ENCODE data around the gene RAB3GAP2. TPM values are rescaled to one million over a fixed set of nuclear protein-coding genes. Genes with fewer than 3 reads are reported as not detected.
A peak's percentile ranks its signal among the peaks of the same experiment; 100 is the strongest.
"Not testable (repeated sequence)": the region's sequence is repeated elsewhere in the genome, so short reads cannot be mapped to it uniquely, and the experiment has no call there.

The RAB3GAP2 gene
- polyA plus RNA-seq, 6 donors from 2014 or later: 21.3 to 39.5 (median 24.6) TPM

DNA sequence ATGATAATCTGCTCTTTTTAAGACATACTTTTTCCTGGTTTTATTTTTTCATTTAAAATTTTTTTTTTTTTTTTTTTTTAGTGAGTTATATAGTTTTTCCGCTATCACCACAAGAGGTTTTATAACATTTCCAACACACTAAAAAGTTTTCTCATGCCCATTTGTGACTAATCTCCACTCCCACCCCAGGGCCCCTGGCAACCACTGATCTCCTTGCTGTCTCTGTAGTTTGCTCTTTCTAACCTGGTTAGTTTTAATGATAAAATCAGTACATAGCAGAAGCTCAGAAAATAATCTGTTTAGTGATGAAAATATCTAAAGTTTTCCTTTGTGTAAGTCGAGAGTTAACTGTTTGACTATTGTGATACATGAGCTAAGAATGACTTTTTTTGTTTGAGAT, 136.5 kb downstream of the RAB3GAP2 start:
- Mint-ChIP-seq H3K27ac (peak overlapping the region in 1 of 6 donors; percentile 63), H3K27me3 (no peaks in the 10 kb centered on the region), H3K4me3 (no peak overlapping the region), H3K4me1 (peaks cover 0 to 3% (median 0%) of the 10 kb centered on the region in 3 donors), H3K9me3 (no peaks in the 10 kb centered on the region), H3K36me3 (peaks cover 20 to 37% of the 10 kb centered on the region in 2 donors)
- ATAC-seq (ENCODE audit: low read depth in 2 of 2): no peak
- DNase-seq: no peak

- ATAC-seq (ENCODE audit: low read depth in 2 of 2) (no peak), DNase-seq (no peak)
- H3K27ac Mint-ChIP-seq: peak overlapping the region in 1 of 6 donors; percentile 21
- peaks cover 0 to 8% (median 5%) of the 10 kb centered on the region in 7 donors for H3K9me3 Mint-ChIP-seq
- H3K27me3 Mint-ChIP-seq: no peaks in the 10 kb centered on the region
- peaks cover 0 to 1% (median 0%) of the 10 kb centered on the region in 3 donors for H3K4me1 Mint-ChIP-seq
- no peak overlapping the region for H3K4me3 Mint-ChIP-seq
- H3K36me3 Mint-ChIP-seq: peaks cover 38 to 39% of the 10 kb centered on the region in 2 donors
These were observed 142.6 kb downstream of the RAB3GAP2 start for GRCh38 chr1:220129479-220130210.

- H3K4me1 Mint-ChIP-seq: peaks cover 0 to 7% (median 0%) of the 10 kb centered on the region in 3 donors
- H3K9me3 Mint-ChIP-seq: peaks cover 0 to 8% (median 5%) of the 10 kb centered on the region in 7 donors
- ATAC-seq (ENCODE audit: low read depth in 2 of 2): no peak
- no peak for DNase-seq
- no peak overlapping the region for H3K27ac Mint-ChIP-seq
- peaks cover 26 to 28% of the 10 kb centered on the region in 2 donors for H3K36me3 Mint-ChIP-seq
- H3K4me3 Mint-ChIP-seq: no peak overlapping the region
- H3K27me3 Mint-ChIP-seq: no peaks in the 10 kb centered on the region
These were observed 145.2 kb downstream of the RAB3GAP2 start for GRCh38 chr1:220127076-220127475.

- no peak for DNase-seq
- Mint-ChIP-seq H3K27ac (peak overlapping the region in 3 of 6 donors; percentile 0 to 36 (median 28)), H3K4me1 (peaks cover 0 to 7% (median 0%) of the 10 kb centered on the region in 3 donors), H3K9me3 (peaks cover 0 to 4% (median 3%) of the 10 kb centered on the region in 7 donors), H3K27me3 (no peaks in the 10 kb centered on the region), H3K4me3 (no peak overlapping the region), H3K36me3 (peaks cover 14 to 16% of the 10 kb centered on the region in 2 donors)
- no peak for ATAC-seq (ENCODE audit: low read depth in 2 of 2)
These were observed 147.7 kb downstream of the RAB3GAP2 start for GRCh38 chr1:220124542-220124941.

DNA sequence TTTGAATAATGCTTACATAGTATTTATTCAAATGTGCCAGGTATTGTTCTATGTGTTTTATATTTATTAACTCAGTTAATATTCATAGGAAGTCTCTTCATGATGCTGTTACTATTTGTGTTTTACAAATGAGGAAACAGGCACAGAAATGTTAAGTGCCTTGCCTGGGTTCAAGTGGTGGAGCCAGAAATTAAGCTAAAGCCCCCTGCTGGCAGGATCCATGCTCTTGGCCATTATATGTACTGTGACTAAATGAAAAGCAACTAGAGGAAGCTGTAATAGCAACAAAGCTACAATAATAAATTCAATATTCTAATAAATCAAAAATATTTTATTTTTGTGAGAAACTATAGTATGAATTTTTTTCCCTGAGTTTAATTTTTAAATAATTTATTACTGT, 148.4 kb downstream of the RAB3GAP2 start:
- ATAC-seq (ENCODE audit: low read depth in 2 of 2): no peak
- no peak overlapping the region for H3K4me3 Mint-ChIP-seq
- H3K36me3 Mint-ChIP-seq: peaks cover 8 to 9% of the 10 kb centered on the region in 2 donors
- H3K27me3 Mint-ChIP-seq: no peaks in the 10 kb centered on the region
- DNase-seq: no peak
- peak overlapping the region in 1 of 6 donors; percentile 36 for H3K27ac Mint-ChIP-seq
- H3K9me3 Mint-ChIP-seq: no peaks in the 10 kb centered on the region
- peaks cover 0 to 7% (median 0%) of the 10 kb centered on the region in 3 donors for H3K4me1 Mint-ChIP-seq

- Mint-ChIP-seq H3K9me3 (no peaks in the 10 kb centered on the region), H3K36me3 (peaks cover 5 to 8% of the 10 kb centered on the region in 2 donors), H3K27ac (no peak overlapping the region), H3K27me3 (no peaks in the 10 kb centered on the region), H3K4me3 (no peak overlapping the region), H3K4me1 (peaks cover 0 to 7% (median 0%) of the 10 kb centered on the region in 3 donors)
- DNase-seq (no peak), ATAC-seq (ENCODE audit: low read depth in 2 of 2) (no peak)
These were observed 149.2 kb downstream of the RAB3GAP2 start for GRCh38 chr1:220123066-220123465.

DNA sequence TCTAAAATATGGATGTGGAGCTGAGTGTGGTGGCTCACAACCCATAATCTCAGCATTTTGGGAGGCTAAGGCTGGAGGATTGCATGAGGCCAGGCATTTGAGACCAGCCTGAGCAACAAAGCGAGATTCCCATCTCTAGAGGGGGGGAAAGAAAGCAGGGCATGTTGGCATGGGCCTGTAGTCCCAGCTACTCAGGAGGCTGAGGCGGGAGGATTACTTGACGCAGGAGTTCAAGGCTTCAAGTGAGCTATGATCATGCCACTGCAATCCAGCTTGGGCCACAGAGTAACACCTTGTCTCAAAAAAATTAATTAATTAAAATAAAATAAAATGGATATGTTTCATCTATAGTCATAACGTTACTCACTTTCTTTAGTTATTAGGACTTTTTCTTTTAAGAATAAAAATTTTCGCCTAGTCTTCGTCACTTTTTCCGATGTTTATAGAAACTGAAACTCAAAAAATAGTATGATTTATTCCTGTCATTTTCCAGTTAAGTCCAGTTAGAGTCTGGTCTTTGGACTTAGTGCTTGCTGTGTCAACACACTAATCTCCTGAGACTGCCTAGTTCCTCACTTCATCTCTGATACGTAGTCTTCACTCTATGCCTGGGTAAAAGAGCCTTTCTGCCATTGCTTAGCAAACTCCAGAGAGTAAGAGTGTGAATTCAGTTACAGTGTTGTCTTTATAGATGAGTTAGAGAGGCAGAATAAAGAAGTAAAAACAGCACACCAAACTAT, 150.3 kb downstream of the RAB3GAP2 start:
- H3K9me3 Mint-ChIP-seq: no peaks in the 10 kb centered on the region
- peaks cover under 1 to 2% of the 10 kb centered on the region in 2 donors for H3K36me3 Mint-ChIP-seq
- no peaks in the 10 kb centered on the region for H3K27me3 Mint-ChIP-seq
- ATAC-seq (ENCODE audit: low read depth in 2 of 2) (no peak), DNase-seq (no peak)
- no peak overlapping the region for H3K4me3 Mint-ChIP-seq
- peaks cover 0 to 7% (median 0%) of the 10 kb centered on the region in 3 donors for H3K4me1 Mint-ChIP-seq
- H3K27ac Mint-ChIP-seq: peak overlapping the region in 3 of 6 donors; percentile 40 to 60 (median 43)

DNA sequence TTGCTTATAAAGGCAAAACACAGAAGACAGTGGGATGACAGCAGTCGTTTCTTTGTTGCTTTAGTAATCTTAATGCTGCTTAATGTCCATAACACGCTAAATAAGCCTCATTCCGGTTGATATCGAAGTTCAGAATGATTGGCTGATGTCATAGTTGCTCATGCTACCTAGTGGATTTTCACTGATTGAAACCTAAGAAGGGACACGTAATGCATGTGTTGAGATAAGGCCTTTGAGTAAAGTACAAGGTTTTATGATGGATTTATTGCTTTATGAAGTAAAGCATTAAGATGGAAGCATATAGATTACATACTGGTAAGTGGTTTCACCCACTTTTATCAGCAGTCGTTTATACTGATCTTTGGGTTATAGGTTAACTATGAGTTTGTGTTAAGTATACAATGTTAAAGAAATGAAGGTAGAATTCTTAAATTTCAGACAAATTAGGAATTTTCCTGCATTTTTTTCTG, 153.2 kb downstream of the RAB3GAP2 start:
- Mint-ChIP-seq H3K27me3 (no peaks in the 10 kb centered on the region), H3K4me3 (no peak overlapping the region), H3K9me3 (no peaks in the 10 kb centered on the region), H3K27ac (no peak overlapping the region), H3K4me1 (peaks cover 0 to under 1% (median 0%) of the 10 kb centered on the region in 3 donors), H3K36me3 (peaks cover 0 to 7% of the 10 kb centered on the region in 2 donors)
- no peak for DNase-seq
- ATAC-seq (ENCODE audit: low read depth in 2 of 2): no peak

- peak; percentile 54 to 71 for ATAC-seq (ENCODE audit: low read depth in 2 of 2)
- Mint-ChIP-seq H3K27ac (peak overlapping the region in 1 of 6 donors; percentile 67), H3K4me1 (peaks cover 0 to 4% (median 4%) of the 10 kb centered on the region in 3 donors), H3K4me3 (peak overlapping the region in 1 of 8 donors; percentile 32), H3K36me3 (peaks cover 0 to 19% of the 10 kb centered on the region in 2 donors), H3K27me3 (no peaks in the 10 kb centered on the region), H3K9me3 (no peaks in the 10 kb centered on the region)
- peak; percentile 25 for DNase-seq
These were observed 159.0 kb downstream of the RAB3GAP2 start for GRCh38 chr1:220113136-220113695.

- not testable (repeated sequence) for H3K4me3 Mint-ChIP-seq; H3K27ac Mint-ChIP-seq; H3K9me3 Mint-ChIP-seq; DNase-seq; ATAC-seq (ENCODE audit: low read depth in 2 of 2); H3K27me3 Mint-ChIP-seq; H3K4me1 Mint-ChIP-seq
- H3K36me3 Mint-ChIP-seq: peaks cover 0 to 19% of the 10 kb centered on the region in 2 donors
These were observed 159.7 kb downstream of the RAB3GAP2 start for GRCh38 chr1:220112600-220112999.

DNA sequence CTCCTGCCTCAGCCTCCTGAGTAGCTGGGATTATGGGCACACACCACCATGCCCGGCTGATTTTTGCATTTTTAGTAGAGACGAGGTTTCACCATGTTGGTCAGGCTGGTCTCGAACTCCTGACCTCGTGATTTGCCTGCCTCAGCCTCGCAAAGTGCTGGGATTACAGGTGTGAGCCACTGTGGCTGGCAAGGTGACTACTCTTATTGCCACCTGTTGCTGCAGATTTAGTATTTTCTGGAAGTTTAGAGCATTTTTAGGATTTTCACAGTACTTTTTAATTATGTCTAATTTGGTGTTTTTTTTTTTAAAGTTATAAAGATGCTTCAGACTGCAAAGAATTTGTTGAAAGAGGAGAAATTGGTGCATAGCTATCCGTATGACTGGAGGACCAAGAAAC, 161.8 kb downstream of the RAB3GAP2 start:
- H3K4me1 Mint-ChIP-seq; H3K9me3 Mint-ChIP-seq; H3K4me3 Mint-ChIP-seq; DNase-seq; H3K27me3 Mint-ChIP-seq; ATAC-seq (ENCODE audit: low read depth in 2 of 2): not testable (repeated sequence)
- peaks cover 0 to 14% of the 10 kb centered on the region in 2 donors for H3K36me3 Mint-ChIP-seq
- H3K27ac Mint-ChIP-seq: peak overlapping the region in 1 of 6 donors; percentile 33

- no peaks in the 10 kb centered on the region for H3K27me3 Mint-ChIP-seq
- peaks cover 8 to 17% (median 11%) of the 10 kb centered on the region in 3 donors for H3K4me1 Mint-ChIP-seq
- H3K27ac Mint-ChIP-seq: no peak overlapping the region
- H3K4me3 Mint-ChIP-seq: no peak overlapping the region
- H3K9me3 Mint-ChIP-seq: no peaks in the 10 kb centered on the region
- no peak for DNase-seq
- H3K36me3 Mint-ChIP-seq: no peaks in the 10 kb centered on the region
- no peak for ATAC-seq (ENCODE audit: low read depth in 2 of 2)
These were observed 172.4 kb downstream of the RAB3GAP2 start for GRCh38 chr1:220099826-220100225.

All from naive B cell (primary cell).